ENCODE measurements around the gene CACNA1C.
A peak's percentile ranks its signal among the peaks of the same experiment; 100 is the strongest.

- no peak for TF ChIP-seq CTCF (IDR thresholded peaks at IDR 0.05)
- peak in 1 of 4 donors; percentile 13 for TF ChIP-seq POLR2A (IDR thresholded peaks at IDR 0.05)
These were observed 638.7 kb downstream of the CACNA1C start for GRCh38 chr12:2691345-2692071.

Measured in esophagus squamous epithelium (tissue), 4 donors.